Endodermal cell (in vitro differentiated cells): Measurements from ENCODE around the gene MFAP3. TPM values are rescaled to one million over a fixed set of nuclear protein-coding genes. Genes with fewer than 3 reads are reported as not detected.

Source experiments
- DNase-seq: peaks from one replicate; pipeline ENCODE4 v3.0.0-alpha.2; 2017
- H3K27ac ChIP-seq: 2 replicates; pipeline ENCODE4 v1.5.1; 2013; ENCODE audit warnings: mild to moderate bottlenecking, low read depth, low read length, moderate library complexity
- H3K27me3 ChIP-seq: 2 replicates; pipeline ENCODE4 v1.6.1; 2013; ENCODE audit warnings: mild to moderate bottlenecking, low read length, moderate library complexity; ENCODE audit not compliant: insufficient read depth, control insufficient read depth, poor library complexity, severe bottlenecking
- H3K36me3 ChIP-seq: 2 replicates; pipeline ENCODE4 v1.7.0; 2013; ENCODE audit warnings: mild to moderate bottlenecking, low read length, moderate library complexity; ENCODE audit not compliant: control insufficient read depth, insufficient read depth
- H3K4me1 ChIP-seq: one replicate; pipeline ENCODE4 v1.7.0; 2013; ENCODE audit warnings: low read length; ENCODE audit not compliant: control insufficient read depth, insufficient read depth
- H3K4me3 ChIP-seq: 2 replicates; pipeline ENCODE4 v1.5.1; 2013; ENCODE audit warnings: mild to moderate bottlenecking, low read length, moderate library complexity
- H3K9ac ChIP-seq: 2 replicates; pipeline ENCODE4 v1.6.1; 2013; ENCODE audit warnings: mild to moderate bottlenecking, low read length, moderate library complexity; ENCODE audit not compliant: poor library complexity, severe bottlenecking; ENCODE audit errors: extremely low read depth
- H3K9me3 ChIP-seq: 2 replicates; pipeline ENCODE4 v1.6.1; 2013; ENCODE audit warnings: mild to moderate bottlenecking, low read length, moderate library complexity; ENCODE audit not compliant: control insufficient read depth
- H3K27ac Mint-ChIP-seq: 2 replicates; pipeline ENCODE4 v1.8.0; 2020; ENCODE audit warnings: mixed read lengths
- H3K27me3 Mint-ChIP-seq: 2 replicates; pipeline ENCODE4 v1.8.0; 2021; ENCODE audit warnings: mild to moderate bottlenecking, mixed read lengths; ENCODE audit not compliant: insufficient read depth
- H3K36me3 Mint-ChIP-seq: 2 replicates; pipeline ENCODE4 v1.8.0; 2020; ENCODE audit warnings: low read depth, mixed read lengths
- H3K4me1 Mint-ChIP-seq: 2 replicates; pipeline ENCODE4 v1.8.0; 2020; ENCODE audit warnings: mixed read lengths
- H3K4me3 Mint-ChIP-seq: 2 replicates; pipeline ENCODE4 v1.8.0; 2020; ENCODE audit warnings: mild to moderate bottlenecking, moderate library complexity, mixed read lengths
- H3K9me3 Mint-ChIP-seq: 2 replicates; pipeline ENCODE4 v1.8.0; 2020; ENCODE audit warnings: mild to moderate bottlenecking, mixed read lengths
- CTCF ChIP-seq: fragments of 200-600 bp; sonication (generic); conservative IDR thresholded peaks from 2 replicates; pipeline ENCODE4 v1.5.0; 2021; ENCODE audit warnings: antibody characterized with exemption, mild to moderate bottlenecking
- WGBS, 2 experiments: methylation state at CpG; one replicate each; pipeline versions ENCODE4 v1.1.5 to v1.1.7; 2013; ENCODE audit warnings: missing lambda C conversion rate in 2 of 2, mixed read lengths in 1 of 2; ENCODE audit not compliant: insufficient coverage in 1 of 2, insufficient read length in 1 of 2; 5-methylcytosine and 5-hydroxymethylcytosine counted together
- total RNA-seq, 2 donors: library from RNA; stranded (reverse); fragmentation: NEBNext Ultra II Directional in 1 of 2; extraction: Animal tissue kit (Norgen Biotek cat#: 25700) in 1 of 2; gene quantifications; 2 replicates in 1 of 2; 3 replicates in 1 of 2; pipeline ENCODE4 v1.2.1, GENCODE V29; 2021

Gene MFAP3
- total RNA-seq, 2 donors from 2014 or later: 25.8 to 36.2 TPM

- no peak overlapping the region for H3K9ac ChIP-seq
- peak; percentile 58 for DNase-seq
- 67 to 85% methylated on average over 1 to 4 of the region's 4 CpGs for WGBS, 2 experiments
- no peak overlapping the region for H3K27ac ChIP-seq
- H3K9me3 ChIP-seq: no peaks in the 10 kb centered on the region
- H3K4me3 ChIP-seq: no peak overlapping the region
- Mint-ChIP-seq H3K4me3 (no peak overlapping the region), H3K27me3 (peaks cover 9% of the 10 kb centered on the region), H3K27ac (no peak overlapping the region), H3K36me3 (no peaks in the 10 kb centered on the region), H3K9me3 (no peaks in the 10 kb centered on the region), H3K4me1 (peaks cover 10% of the 10 kb centered on the region)
- H3K27me3 ChIP-seq: no peaks in the 10 kb centered on the region
- no peaks in the 10 kb centered on the region for H3K36me3 ChIP-seq
- no peaks in the 10 kb centered on the region for H3K4me1 ChIP-seq
- no peak for TF ChIP-seq CTCF
These were observed 64.5 kb downstream of the MFAP3 start for GRCh38 chr5:154103233-154103632.

Other genes starting within 250 kb of the MFAP3 start
- 10 to 100 TPM; 18.0 to 19.7 TPM for gene FAM114A2, start 57 bp upstream of the MFAP3 start, total RNA-seq
- gene GALNT10, start 151.8 kb downstream of the MFAP3 start, total RNA-seq: 10 to 100 TPM; 30.2 to 43.4 TPM